Measurements from ENCODE around the gene SORCS3.

GRCh38 chr10:105113666-105114065 lies 472.6 kb downstream of the SORCS3 start:
- no peak for TF ChIP-seq EZH2 (IDR thresholded peaks at IDR 0.05; ENCODE audit: insufficient read depth, poor library complexity, severe bottlenecking)
- TF ChIP-seq EZH2phosphoT487 (IDR thresholded peaks at IDR 0.05; ENCODE audit: insufficient read depth, low read depth), result no peak
